HEK293 (cell line): Measurements from ENCODE around the gene BCL7C.
"Not testable (repeated sequence)": the region's sequence is repeated elsewhere in the genome, so short reads cannot be mapped to it uniquely, and the experiment has no call there.

Source experiments
- BCL11B ChIP-seq: fragments of 450-650 bp; formaldehyde crosslinking; IDR thresholded peaks from 2 replicates; pipeline ENCODE4 v1.5.1; 2016; ENCODE audit warnings: low read depth, missing biosample characterization, missing genetic modification characterization
- CTCF ChIP-seq: fragments of 450-650 bp; formaldehyde crosslinking; IDR thresholded peaks from 2 replicates; pipeline ENCODE4 v1.5.1; 2016; ENCODE audit warnings: missing biosample characterization, missing genetic modification characterization
- PRDM4 ChIP-seq: fragments of 450-650 bp; formaldehyde crosslinking; IDR thresholded peaks from 2 replicates; pipeline ENCODE4 v1.5.1; 2017; ENCODE audit warnings: missing biosample characterization, missing genetic modification characterization
- REST ChIP-seq: fragments of 450-650 bp; formaldehyde crosslinking; IDR thresholded peaks from 2 replicates; pipeline ENCODE4 v1.5.1; 2016; ENCODE audit warnings: missing biosample characterization, missing genetic modification characterization
- ZBTB11 ChIP-seq: fragments of 450-650 bp; formaldehyde crosslinking; conservative IDR thresholded peaks from 2 replicates; pipeline ENCODE4 v1.5.1; 2016; ENCODE audit warnings: low read depth, missing biosample characterization, missing genetic modification characterization
- ZNF140 ChIP-seq: fragments of 450-650 bp; formaldehyde crosslinking; IDR thresholded peaks from 2 replicates; pipeline ENCODE4 v1.5.1; 2016; ENCODE audit warnings: missing biosample characterization, missing genetic modification characterization
- ZNF24 ChIP-seq: fragments of 450-650 bp; formaldehyde crosslinking; IDR thresholded peaks from 2 replicates; pipeline ENCODE4 v1.5.1; 2016; ENCODE audit warnings: missing biosample characterization, missing genetic modification characterization
- ZNF558 ChIP-seq: fragments of 450-650 bp; formaldehyde crosslinking; IDR thresholded peaks from 2 replicates; pipeline ENCODE4 v1.5.1; 2016; ENCODE audit warnings: missing biosample characterization, missing genetic modification characterization
- ZNF791 ChIP-seq: fragments of 450-650 bp; formaldehyde crosslinking; IDR thresholded peaks from 2 replicates; pipeline ENCODE4 v1.5.1; 2016; ENCODE audit warnings: missing biosample characterization, missing genetic modification characterization

- TF ChIP-seq CTCF; BCL11B (tag by site-specific recombination); PRDM4 (tag by site-specific recombination); ZNF558; ZBTB11 (tag by site-specific recombination); ZNF791 (tag by site-specific recombination); REST (tag by site-specific recombination); ZNF140; ZNF24 (tag by site-specific recombination): not testable (repeated sequence)
Observed at GRCh38 chr16:30863178-30863577, 30.7 kb downstream of the BCL7C start.
